HEK293 (cell line): ENCODE measurements around the gene ARHGAP8.

Experiments
- CTCF ChIA-PET: fragments of 350-600 bp; formaldehyde crosslinking; extraction: SDS; loops from one replicate; lab custom pipeline; 2021; ENCODE audit warnings: antibody characterized with exemption; lab: Yijun Ruan, JAX
- POLR2A ChIA-PET: fragments of 300-600 bp; formaldehyde crosslinking; extraction: SDS; loops from one replicate; lab custom pipeline; 2020; ENCODE audit warnings: antibody characterized with exemption, inconsistent platforms; lab: Yijun Ruan, JAX
- H3K27ac ChIP-seq: fragments of 200-500 bp; sonication (Bioruptor generic); 2 replicates; pipeline ENCODE4 v1.5.1; 2014; ENCODE audit warnings: low read depth, low read length, control low read depth, inconsistent platforms; ENCODE audit errors: extremely low read depth
- H3K36me3 ChIP-seq, 2 experiments: fragments of 200-500 bp in 1 of 2; sonication (Bioruptor generic) in 1 of 2; 1 replicate in 1 of 2; 2 replicates in 1 of 2; pipeline ENCODE4 v1.5.1; 2014 to 2017; ENCODE audit warnings: inconsistent platforms in 2 of 2, low read length in 2 of 2; ENCODE audit not compliant: control insufficient read depth in 2 of 2, insufficient read depth in 1 of 2
- H3K4me1 ChIP-seq: fragments of 200-500 bp; sonication (Bioruptor generic); 2 replicates; pipeline ENCODE4 v1.5.1; 2014; ENCODE audit warnings: mild to moderate bottlenecking, low read length, inconsistent platforms; ENCODE audit not compliant: control insufficient read depth, insufficient read depth
- H3K4me3 ChIP-seq: 2 replicates; pipeline ENCODE4 v1.5.1; 2011; ENCODE audit warnings: low read depth, mild to moderate bottlenecking, control low read depth, low read length, moderate library complexity
- H3K9me3 ChIP-seq: fragments of 200-500 bp; sonication (Bioruptor generic); 2 replicates; pipeline ENCODE4 v1.5.1; 2014; ENCODE audit warnings: low read depth, low read length, inconsistent platforms; ENCODE audit not compliant: control insufficient read depth, insufficient read depth
- GLIS1 ChIP-seq: fragments of 450-650 bp; formaldehyde crosslinking; IDR thresholded peaks from 2 replicates; pipeline ENCODE4 v1.5.1; 2016; ENCODE audit warnings: missing biosample characterization, missing genetic modification characterization
- KLF9 ChIP-seq: fragments of 450-650 bp; formaldehyde crosslinking; IDR thresholded peaks from 2 replicates; pipeline ENCODE4 v1.5.1; 2016; ENCODE audit warnings: missing biosample characterization, missing genetic modification characterization, low read depth
- OVOL3 ChIP-seq: fragments of 450-650 bp; formaldehyde crosslinking; IDR thresholded peaks from 2 replicates; pipeline ENCODE4 v1.5.1; 2016; ENCODE audit warnings: missing biosample characterization, missing genetic modification characterization
- PRDM1 ChIP-seq: fragments of 450-650 bp; formaldehyde crosslinking; IDR thresholded peaks from 2 replicates; pipeline ENCODE4; 2016; ENCODE audit warnings: missing biosample characterization, missing genetic modification characterization
- SP3 ChIP-seq: fragments of 450-650 bp; formaldehyde crosslinking; IDR thresholded peaks from 2 replicates; pipeline ENCODE4 v1.5.1; 2016; ENCODE audit warnings: missing biosample characterization, missing genetic modification characterization
- YY1 ChIP-seq: fragments of 450-650 bp; formaldehyde crosslinking; IDR thresholded peaks from 2 replicates; pipeline ENCODE4 v1.5.1; 2018; ENCODE audit warnings: missing biosample characterization, missing genetic modification characterization
- ZNF214 ChIP-seq: fragments of 450-650 bp; formaldehyde crosslinking; IDR thresholded peaks from 2 replicates; pipeline ENCODE4 v1.5.1; 2017; ENCODE audit warnings: missing biosample characterization, mild to moderate bottlenecking, missing genetic modification characterization, borderline replicate concordance
- ZNF311 ChIP-seq: fragments of 450-650 bp; formaldehyde crosslinking; IDR thresholded peaks from 2 replicates; pipeline ENCODE4 v1.5.1; 2017; ENCODE audit warnings: missing biosample characterization, missing genetic modification characterization, borderline replicate concordance
- ZNF350 ChIP-seq: fragments of 450-650 bp; formaldehyde crosslinking; IDR thresholded peaks from 2 replicates; pipeline ENCODE4 v1.5.0; 2017; ENCODE audit warnings: missing biosample characterization, mild to moderate bottlenecking, missing genetic modification characterization
- ZNF394 ChIP-seq: fragments of 450-650 bp; formaldehyde crosslinking; IDR thresholded peaks from 2 replicates; pipeline ENCODE4 v1.5.1; 2016; ENCODE audit warnings: missing biosample characterization, missing genetic modification characterization, mild to moderate bottlenecking, moderate library complexity, borderline replicate concordance
- ZNF416 ChIP-seq: fragments of 450-650 bp; formaldehyde crosslinking; IDR thresholded peaks from 2 replicates; pipeline ENCODE4 v1.5.1; 2016; ENCODE audit warnings: missing biosample characterization, missing genetic modification characterization
- ZNF549 ChIP-seq: fragments of 450-650 bp; IDR thresholded peaks from 2 replicates; pipeline ENCODE4 v1.5.1; 2018; ENCODE audit warnings: missing biosample characterization, missing genetic modification characterization, mild to moderate bottlenecking, inconsistent platforms, moderate library complexity
- ZNF768 ChIP-seq: fragments of 450-650 bp; formaldehyde crosslinking; IDR thresholded peaks from 2 replicates; pipeline ENCODE4 v1.5.1; 2018; ENCODE audit warnings: missing biosample characterization, mild to moderate bottlenecking, missing genetic modification characterization
- ZNF777 ChIP-seq: fragments of 450-650 bp; formaldehyde crosslinking; IDR thresholded peaks from 2 replicates; pipeline ENCODE4 v1.5.1; 2017; ENCODE audit warnings: missing biosample characterization, missing genetic modification characterization, borderline replicate concordance
- ZNF785 ChIP-seq: fragments of 450-650 bp; formaldehyde crosslinking; IDR thresholded peaks from 2 replicates; pipeline ENCODE4 v1.5.1; 2016; ENCODE audit warnings: missing biosample characterization, missing genetic modification characterization
- ZSCAN23 ChIP-seq: fragments of 450-650 bp; formaldehyde crosslinking; IDR thresholded peaks from 2 replicates; pipeline ENCODE4 v1.5.1; 2016; ENCODE audit warnings: missing biosample characterization, missing genetic modification characterization
- ZSCAN30 ChIP-seq: fragments of 450-650 bp; IDR thresholded peaks from 2 replicates; pipeline ENCODE4 v1.5.1; 2018; ENCODE audit warnings: missing biosample characterization, mild to moderate bottlenecking, missing genetic modification characterization, moderate library complexity
- TF ChIP-seq, protein P1 (sequence below): fragments of 450-650 bp; formaldehyde crosslinking; IDR thresholded peaks from 2 replicates; pipeline ENCODE4 v1.5.1; 2017; ENCODE audit warnings: missing biosample characterization, missing genetic modification characterization
- TF ChIP-seq, protein P2 (sequence below): fragments of 450-650 bp; formaldehyde crosslinking; IDR thresholded peaks from 2 replicates; pipeline ENCODE4 v1.5.1; 2016; ENCODE audit warnings: missing biosample characterization, missing genetic modification characterization, low read depth
- TF ChIP-seq, protein P3 (sequence below): fragments of 450-650 bp; formaldehyde crosslinking; IDR thresholded peaks from 2 replicates; pipeline ENCODE4 v1.5.0; 2017; ENCODE audit warnings: missing biosample characterization, missing genetic modification characterization, borderline replicate concordance
- TF ChIP-seq, protein P4 (sequence below): fragments of 450-650 bp; formaldehyde crosslinking; IDR thresholded peaks from 2 replicates; pipeline ENCODE4 v1.5.1; 2016; ENCODE audit warnings: missing biosample characterization, missing genetic modification characterization, borderline replicate concordance
- TF ChIP-seq, protein P5 (sequence below): IDR thresholded peaks from 2 replicates; pipeline ENCODE4 v1.6.1; 2011; ENCODE audit warnings: mild to moderate bottlenecking, low read depth, low read length, borderline replicate concordance

ARHGAP8 gene

DNA sequence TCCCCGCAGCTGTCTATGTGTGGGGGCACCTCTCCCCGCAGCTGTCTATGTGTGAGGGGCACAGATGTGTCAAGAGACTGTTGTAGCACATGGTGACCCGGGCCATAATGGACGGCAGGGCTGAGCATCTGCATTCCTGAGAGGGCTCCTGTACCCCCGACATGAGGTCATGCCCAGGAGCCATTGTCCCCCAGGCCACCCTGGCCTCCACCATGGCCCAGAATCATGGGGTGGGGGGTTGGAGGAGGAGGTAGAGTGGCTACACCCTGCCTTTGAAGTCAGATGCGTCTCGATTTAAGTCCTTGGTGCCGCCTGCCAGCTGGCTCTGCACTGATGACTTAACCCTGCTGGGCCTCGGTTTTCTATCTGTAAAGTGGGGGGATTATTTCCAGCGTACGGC lies 49.1 kb downstream of the ARHGAP8 start (continued):
- no peak for TF ChIP-seq SP3 (tag by site-specific recombination)
- TF ChIP-seq ZSCAN30 (tag by site-specific recombination) = no peak
- TF ChIP-seq, protein P1, sequence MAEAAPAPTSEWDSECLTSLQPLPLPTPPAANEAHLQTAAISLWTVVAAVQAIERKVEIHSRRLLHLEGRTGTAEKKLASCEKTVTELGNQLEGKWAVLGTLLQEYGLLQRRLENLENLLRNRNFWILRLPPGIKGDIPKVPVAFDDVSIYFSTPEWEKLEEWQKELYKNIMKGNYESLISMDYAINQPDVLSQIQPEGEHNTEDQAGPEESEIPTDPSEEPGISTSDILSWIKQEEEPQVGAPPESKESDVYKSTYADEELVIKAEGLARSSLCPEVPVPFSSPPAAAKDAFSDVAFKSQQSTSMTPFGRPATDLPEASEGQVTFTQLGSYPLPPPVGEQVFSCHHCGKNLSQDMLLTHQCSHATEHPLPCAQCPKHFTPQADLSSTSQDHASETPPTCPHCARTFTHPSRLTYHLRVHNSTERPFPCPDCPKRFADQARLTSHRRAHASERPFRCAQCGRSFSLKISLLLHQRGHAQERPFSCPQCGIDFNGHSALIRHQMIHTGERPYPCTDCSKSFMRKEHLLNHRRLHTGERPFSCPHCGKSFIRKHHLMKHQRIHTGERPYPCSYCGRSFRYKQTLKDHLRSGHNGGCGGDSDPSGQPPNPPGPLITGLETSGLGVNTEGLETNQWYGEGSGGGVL (tag by site-specific recombination) = no peak
- no peak for TF ChIP-seq ZNF394

DNA sequence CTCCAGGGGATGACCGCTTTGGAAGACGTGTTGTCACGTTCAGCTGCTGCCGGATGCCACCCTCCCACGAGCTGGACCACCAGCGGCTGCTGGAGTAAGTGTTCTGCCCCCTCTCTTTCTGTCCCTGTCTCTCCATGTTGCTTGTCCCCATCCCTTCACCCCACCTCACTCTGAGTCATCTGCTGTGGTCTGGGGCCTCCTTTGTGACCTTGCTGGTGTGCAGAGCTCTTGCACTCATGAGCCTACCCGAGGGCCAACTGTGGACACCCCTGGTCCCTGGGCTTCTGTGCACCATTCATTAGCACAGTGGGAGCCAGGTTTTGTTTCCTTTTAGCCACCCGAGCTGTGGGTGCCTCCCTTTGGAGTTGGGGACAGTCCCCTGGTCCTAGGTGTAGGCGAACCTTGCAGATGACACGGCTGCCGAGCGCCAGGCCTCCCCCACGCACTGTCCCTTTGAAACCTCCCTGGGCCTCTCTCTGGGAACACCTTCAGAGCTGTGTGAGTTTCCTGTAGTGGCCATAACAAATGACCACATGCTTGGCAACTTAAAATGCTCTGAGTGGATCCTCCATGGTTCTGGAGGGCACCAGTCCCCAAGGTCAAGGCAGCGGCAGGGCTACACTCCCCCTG lies 49.8 kb downstream of the ARHGAP8 start:
- Histone ChIP-seq H3K27ac (no peak overlapping the region), H3K4me1 (peaks cover 2% of the 10 kb centered on the region), H3K36me3 (no peaks in the 10 kb centered on the region; a peak in 1 of 3 replicates), H3K9me3 (no peaks in the 10 kb centered on the region), H3K4me3 (no peak overlapping the region)
- ChIA-PET CTCF (no interaction called here), POLR2A (no interaction called here)
- TF ChIP-seq GLIS1 (tag by site-specific recombination) (0 out of 2 replicates have a peak, but pooled peaks have one; percentile 25), KLF9 (no peak), ZNF768 (tag by site-specific recombination) (no peak)
- TF ChIP-seq, protein P2, sequence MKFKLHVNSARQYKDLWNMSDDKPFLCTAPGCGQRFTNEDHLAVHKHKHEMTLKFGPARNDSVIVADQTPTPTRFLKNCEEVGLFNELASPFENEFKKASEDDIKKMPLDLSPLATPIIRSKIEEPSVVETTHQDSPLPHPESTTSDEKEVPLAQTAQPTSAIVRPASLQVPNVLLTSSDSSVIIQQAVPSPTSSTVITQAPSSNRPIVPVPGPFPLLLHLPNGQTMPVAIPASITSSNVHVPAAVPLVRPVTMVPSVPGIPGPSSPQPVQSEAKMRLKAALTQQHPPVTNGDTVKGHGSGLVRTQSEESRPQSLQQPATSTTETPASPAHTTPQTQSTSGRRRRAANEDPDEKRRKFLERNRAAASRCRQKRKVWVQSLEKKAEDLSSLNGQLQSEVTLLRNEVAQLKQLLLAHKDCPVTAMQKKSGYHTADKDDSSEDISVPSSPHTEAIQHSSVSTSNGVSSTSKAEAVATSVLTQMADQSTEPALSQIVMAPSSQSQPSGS = no peak

DNA sequence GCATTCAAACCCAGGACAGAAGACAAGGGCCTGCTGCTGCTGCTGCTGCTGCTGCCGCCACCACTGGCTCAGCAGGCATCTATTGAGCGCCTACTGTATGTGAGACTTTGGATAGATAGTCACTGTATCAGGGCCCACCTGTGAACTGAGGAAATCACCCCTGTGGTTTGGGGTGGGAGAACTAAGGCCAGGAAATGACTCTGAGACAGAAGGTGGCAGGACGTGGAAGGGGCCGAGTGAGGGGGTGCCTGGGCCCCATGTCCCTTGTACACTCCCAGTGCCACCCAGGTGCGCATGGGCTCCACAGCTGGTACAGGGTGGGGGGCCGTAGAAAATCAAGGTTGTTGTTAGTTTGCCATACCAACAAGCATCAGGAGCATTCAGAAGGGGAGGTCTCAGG lies 50.6 kb downstream of the ARHGAP8 start:
- POLR2A ChIA-PET = no interaction called here
- H3K36me3 ChIP-seq = no peaks in the 10 kb centered on the region; a peak in 1 of 3 replicates
- H3K4me3 ChIP-seq = no peak overlapping the region
- no peaks in the 10 kb centered on the region for H3K4me1 ChIP-seq
- H3K27ac ChIP-seq = no peak overlapping the region
- H3K9me3 ChIP-seq = no peaks in the 10 kb centered on the region
- CTCF ChIA-PET = no interaction called here
- TF ChIP-seq YY1 (tag by site-specific recombination) = no peak
- TF ChIP-seq ZNF549 = no peak
- TF ChIP-seq, protein P3, sequence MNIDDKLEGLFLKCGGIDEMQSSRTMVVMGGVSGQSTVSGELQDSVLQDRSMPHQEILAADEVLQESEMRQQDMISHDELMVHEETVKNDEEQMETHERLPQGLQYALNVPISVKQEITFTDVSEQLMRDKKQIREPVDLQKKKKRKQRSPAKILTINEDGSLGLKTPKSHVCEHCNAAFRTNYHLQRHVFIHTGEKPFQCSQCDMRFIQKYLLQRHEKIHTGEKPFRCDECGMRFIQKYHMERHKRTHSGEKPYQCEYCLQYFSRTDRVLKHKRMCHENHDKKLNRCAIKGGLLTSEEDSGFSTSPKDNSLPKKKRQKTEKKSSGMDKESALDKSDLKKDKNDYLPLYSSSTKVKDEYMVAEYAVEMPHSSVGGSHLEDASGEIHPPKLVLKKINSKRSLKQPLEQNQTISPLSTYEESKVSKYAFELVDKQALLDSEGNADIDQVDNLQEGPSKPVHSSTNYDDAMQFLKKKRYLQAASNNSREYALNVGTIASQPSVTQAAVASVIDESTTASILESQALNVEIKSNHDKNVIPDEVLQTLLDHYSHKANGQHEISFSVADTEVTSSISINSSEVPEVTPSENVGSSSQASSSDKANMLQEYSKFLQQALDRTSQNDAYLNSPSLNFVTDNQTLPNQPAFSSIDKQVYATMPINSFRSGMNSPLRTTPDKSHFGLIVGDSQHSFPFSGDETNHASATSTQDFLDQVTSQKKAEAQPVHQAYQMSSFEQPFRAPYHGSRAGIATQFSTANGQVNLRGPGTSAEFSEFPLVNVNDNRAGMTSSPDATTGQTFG (tag by site-specific recombination) = no peak
- TF ChIP-seq ZSCAN23 (tag by site-specific recombination) = no peak
- no peak for TF ChIP-seq ZNF416
- no peak for TF ChIP-seq ZNF777 (tag by site-specific recombination)
- TF ChIP-seq OVOL3 = no peak
- TF ChIP-seq, protein P4, sequence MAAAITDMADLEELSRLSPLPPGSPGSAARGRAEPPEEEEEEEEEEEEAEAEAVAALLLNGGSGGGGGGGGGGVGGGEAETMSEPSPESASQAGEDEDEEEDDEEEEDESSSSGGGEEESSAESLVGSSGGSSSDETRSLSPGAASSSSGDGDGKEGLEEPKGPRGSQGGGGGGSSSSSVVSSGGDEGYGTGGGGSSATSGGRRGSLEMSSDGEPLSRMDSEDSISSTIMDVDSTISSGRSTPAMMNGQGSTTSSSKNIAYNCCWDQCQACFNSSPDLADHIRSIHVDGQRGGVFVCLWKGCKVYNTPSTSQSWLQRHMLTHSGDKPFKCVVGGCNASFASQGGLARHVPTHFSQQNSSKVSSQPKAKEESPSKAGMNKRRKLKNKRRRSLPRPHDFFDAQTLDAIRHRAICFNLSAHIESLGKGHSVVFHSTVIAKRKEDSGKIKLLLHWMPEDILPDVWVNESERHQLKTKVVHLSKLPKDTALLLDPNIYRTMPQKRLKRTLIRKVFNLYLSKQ (tag by site-specific recombination) = no peak
- no peak for TF ChIP-seq ZNF311 (tag by site-specific recombination)
- TF ChIP-seq PRDM1 (tag by site-specific recombination) = no peak
- TF ChIP-seq, protein P5, sequence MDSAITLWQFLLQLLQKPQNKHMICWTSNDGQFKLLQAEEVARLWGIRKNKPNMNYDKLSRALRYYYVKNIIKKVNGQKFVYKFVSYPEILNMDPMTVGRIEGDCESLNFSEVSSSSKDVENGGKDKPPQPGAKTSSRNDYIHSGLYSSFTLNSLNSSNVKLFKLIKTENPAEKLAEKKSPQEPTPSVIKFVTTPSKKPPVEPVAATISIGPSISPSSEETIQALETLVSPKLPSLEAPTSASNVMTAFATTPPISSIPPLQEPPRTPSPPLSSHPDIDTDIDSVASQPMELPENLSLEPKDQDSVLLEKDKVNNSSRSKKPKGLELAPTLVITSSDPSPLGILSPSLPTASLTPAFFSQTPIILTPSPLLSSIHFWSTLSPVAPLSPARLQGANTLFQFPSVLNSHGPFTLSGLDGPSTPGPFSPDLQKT = no peak
- no peak for TF ChIP-seq ZNF214 (tag by site-specific recombination)
- TF ChIP-seq ZSCAN30 (tag by site-specific recombination) = no peak
- TF ChIP-seq ZNF350 (tag by site-specific recombination) = no peak
- TF ChIP-seq ZNF785 = no peak
